AG04450 (cell line): ENCODE data around the gene SERTAD2. TPM values are rescaled to one million over a fixed set of nuclear protein-coding genes. Genes with fewer than 3 reads are reported as not detected.

Source experiments
- CTCF ChIA-PET: fragments of 300-600, 350-600 bp; formaldehyde crosslinking; extraction: SDS; loops from one replicate; lab custom pipeline; 2022; ENCODE audit warnings: antibody characterized with exemption, inconsistent platforms; lab: Charles Lee
- POLR2A ChIA-PET: fragments of 350-600 bp; formaldehyde crosslinking; extraction: SDS; loops from one replicate; lab custom pipeline; 2021; ENCODE audit warnings: antibody characterized with exemption, inconsistent platforms; lab: Yijun Ruan, JAX
- DNase-seq: peaks from one replicate; pipeline ENCODE4 v3.0.0-alpha.2; 2011; ENCODE audit warnings: low read depth, low spot score
- H3K27ac ChIP-seq: one replicate; pipeline ENCODE4 v1.5.1; 2012; ENCODE audit warnings: low read depth, low read length, control low read depth
- H3K27me3 ChIP-seq: one replicate; pipeline ENCODE4 v1.6.0; 2012; ENCODE audit warnings: low read length; ENCODE audit not compliant: control insufficient read depth, insufficient read depth
- H3K4me3 ChIP-seq: 2 replicates; pipeline ENCODE4 v1.5.1; 2011; ENCODE audit warnings: mild to moderate bottlenecking, low read depth, low read length, control low read depth
- H3K9me3 ChIP-seq: 2 replicates; pipeline ENCODE4 v1.5.1; 2012; ENCODE audit warnings: low read length; ENCODE audit not compliant: control insufficient read depth, insufficient read depth
- polyA plus RNA-seq: library from polyadenylated mRNA; depleted of rRNA; stranded (reverse); fragments of >200 nt; gene quantifications from 2 replicates; pipeline ENCODE4 v1.2.3, GENCODE V29; 2011
- TF ChIP-seq, protein P1 (sequence below): IDR thresholded peaks from 2 replicates; pipeline ENCODE4 v1.5.1; 2011; ENCODE audit warnings: low read depth, low read length, control low read depth, inconsistent platforms

Gene SERTAD2
- polyA plus RNA-seq, 1 experiment, result 10.1 TPM

DNA sequence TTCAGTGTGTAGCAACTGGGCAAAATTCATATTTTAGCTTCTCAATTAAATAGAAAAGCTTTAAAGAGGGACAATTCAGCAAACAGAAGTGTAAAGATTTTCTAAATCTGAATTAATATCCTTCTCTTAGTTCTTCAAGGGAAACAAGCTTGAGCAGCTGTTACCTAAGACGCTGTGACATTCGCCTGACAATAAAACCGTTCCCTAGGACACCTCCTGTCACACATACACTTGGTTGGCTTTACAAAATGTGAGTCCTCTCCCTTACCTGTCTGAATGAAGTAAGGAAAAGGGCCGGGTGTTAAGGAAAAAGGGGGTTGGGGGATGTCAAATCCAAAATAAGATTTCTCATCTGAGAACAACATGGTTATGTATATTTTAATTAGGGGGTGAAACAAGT lies 2.1 kb downstream of the SERTAD2 start:
- POLR2A ChIA-PET, result interaction anchor here (3.5 kb wide), 1 partner anchor 99 kb away, joined by 106 read pairs; no protein-coding TSS in a partner anchor
- CTCF ChIA-PET, result interaction anchor here (0.9 to 6.4 kb wide), 8 partner anchors 8 to 221 kb away, joined by 3 to 29 read pairs (median 5); no protein-coding TSS in a partner anchor
- TF ChIP-seq, protein P1, sequence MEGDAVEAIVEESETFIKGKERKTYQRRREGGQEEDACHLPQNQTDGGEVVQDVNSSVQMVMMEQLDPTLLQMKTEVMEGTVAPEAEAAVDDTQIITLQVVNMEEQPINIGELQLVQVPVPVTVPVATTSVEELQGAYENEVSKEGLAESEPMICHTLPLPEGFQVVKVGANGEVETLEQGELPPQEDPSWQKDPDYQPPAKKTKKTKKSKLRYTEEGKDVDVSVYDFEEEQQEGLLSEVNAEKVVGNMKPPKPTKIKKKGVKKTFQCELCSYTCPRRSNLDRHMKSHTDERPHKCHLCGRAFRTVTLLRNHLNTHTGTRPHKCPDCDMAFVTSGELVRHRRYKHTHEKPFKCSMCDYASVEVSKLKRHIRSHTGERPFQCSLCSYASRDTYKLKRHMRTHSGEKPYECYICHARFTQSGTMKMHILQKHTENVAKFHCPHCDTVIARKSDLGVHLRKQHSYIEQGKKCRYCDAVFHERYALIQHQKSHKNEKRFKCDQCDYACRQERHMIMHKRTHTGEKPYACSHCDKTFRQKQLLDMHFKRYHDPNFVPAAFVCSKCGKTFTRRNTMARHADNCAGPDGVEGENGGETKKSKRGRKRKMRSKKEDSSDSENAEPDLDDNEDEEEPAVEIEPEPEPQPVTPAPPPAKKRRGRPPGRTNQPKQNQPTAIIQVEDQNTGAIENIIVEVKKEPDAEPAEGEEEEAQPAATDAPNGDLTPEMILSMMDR, result no peak
- Histone ChIP-seq H3K27ac (no peak overlapping the region), H3K9me3 (no peaks in the 10 kb centered on the region; the same call in 1 of the 2 replicates), H3K4me3 (no peak overlapping the region), H3K27me3 (no peaks in the 10 kb centered on the region)
- DNase-seq, result no peak

DNA sequence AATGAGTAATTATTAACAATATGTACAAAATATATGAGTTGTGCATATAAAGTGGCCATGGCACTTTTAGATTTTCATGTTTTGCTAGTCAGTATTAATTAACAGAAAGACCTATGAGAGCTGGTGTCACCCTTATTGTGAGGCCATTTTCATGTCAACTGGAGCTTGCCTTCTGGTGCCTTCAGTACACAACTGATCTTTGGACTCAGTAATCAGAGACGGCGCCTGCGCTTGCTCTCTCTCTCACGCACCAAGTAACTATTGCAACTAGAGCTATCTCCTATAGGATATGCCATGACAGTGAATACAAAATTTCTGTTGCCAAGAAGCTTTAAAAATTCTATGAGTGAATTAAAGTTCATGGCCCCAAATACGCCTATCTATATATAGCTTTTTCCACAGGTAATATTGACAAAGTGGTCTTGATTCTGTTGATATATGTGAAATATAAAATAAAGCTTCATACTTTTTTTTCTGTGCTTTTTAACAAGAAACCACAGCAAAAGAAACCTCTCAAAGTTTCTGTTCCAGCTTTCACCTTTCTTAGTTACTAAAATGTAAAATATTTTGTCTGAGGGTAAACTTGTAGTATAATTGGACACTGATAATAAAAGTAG lies 2.9 kb downstream of the SERTAD2 start:
- DNase-seq, result no peak
- ChIA-PET POLR2A (no interaction called here), CTCF (interaction anchor here (0.5 to 6.4 kb wide), 8 partner anchors 9 to 222 kb away, joined by 3 to 29 read pairs (median 6); no protein-coding TSS in a partner anchor)
- no peak overlapping the region for H3K4me3 ChIP-seq
- H3K9me3 ChIP-seq, result no peaks in the 10 kb centered on the region; the same call in 1 of the 2 replicates
- H3K27me3 ChIP-seq, result no peaks in the 10 kb centered on the region
- TF ChIP-seq, protein P1, result no peak
- H3K27ac ChIP-seq, result no peak overlapping the region

DNA sequence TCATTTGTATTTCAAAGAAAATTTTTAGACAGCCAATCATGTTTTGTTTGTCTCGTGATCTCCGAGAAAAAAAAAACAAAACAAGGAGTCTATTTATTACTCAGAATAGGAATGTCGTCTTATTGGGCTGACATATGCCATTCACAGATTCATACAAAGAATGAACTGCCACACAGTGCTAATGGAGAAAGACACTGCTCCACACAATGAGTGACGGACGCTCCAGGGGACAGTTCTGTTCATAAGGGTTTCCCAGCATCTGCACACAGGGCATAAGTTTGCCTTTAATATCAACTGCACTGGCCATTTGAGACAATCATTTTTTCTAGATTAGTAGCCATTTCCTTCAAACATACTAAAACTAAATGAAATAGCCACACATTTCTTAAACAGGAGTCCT lies 3.4 kb downstream of the SERTAD2 start:
- ChIA-PET POLR2A (no interaction called here), CTCF (interaction anchor here (1.0 to 6.4 kb wide), 8 partner anchors 9 to 223 kb away, joined by 3 to 29 read pairs (median 6); no protein-coding TSS in a partner anchor)
- H3K27me3 ChIP-seq, result no peaks in the 10 kb centered on the region
- no peak for DNase-seq
- H3K27ac ChIP-seq, result no peak overlapping the region
- H3K4me3 ChIP-seq, result no peak overlapping the region
- no peaks in the 10 kb centered on the region; the same call in 1 of the 2 replicates for H3K9me3 ChIP-seq
- TF ChIP-seq, protein P1, result no peak

DNA sequence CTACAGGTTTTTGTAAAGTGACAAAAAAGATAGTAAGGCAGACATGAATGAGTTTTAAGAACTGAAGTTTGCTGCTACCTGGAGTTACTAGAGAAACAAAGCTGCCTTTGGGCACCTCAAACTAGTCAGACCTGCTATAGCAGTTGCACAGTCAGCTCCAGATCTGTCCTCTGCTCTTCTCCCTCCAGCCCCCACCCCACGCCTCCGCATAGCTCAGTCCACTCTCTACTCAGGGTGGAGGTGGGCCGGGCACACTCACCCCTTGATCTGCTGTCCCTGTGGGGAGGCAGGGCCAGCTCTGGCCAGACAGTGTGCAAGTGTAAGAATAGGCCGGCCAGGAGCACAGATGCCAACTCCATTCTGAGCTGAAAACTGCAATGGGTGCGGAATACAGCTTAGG lies 4.1 kb downstream of the SERTAD2 start:
- Histone ChIP-seq H3K27me3 (no peaks in the 10 kb centered on the region), H3K27ac (no peak overlapping the region), H3K9me3 (no peaks in the 10 kb centered on the region; the same call in 1 of the 2 replicates), H3K4me3 (no peak overlapping the region)
- TF ChIP-seq, protein P1, result no peak
- no peak for DNase-seq
- POLR2A ChIA-PET, result interaction anchor here (1.1 kb wide), 1 partner anchor 217 kb away, joined by 3 read pairs; no protein-coding TSS in a partner anchor
- CTCF ChIA-PET, result interaction anchor here (1.0 to 5.0 kb wide), 4 partner anchors 55 to 219 kb away, joined by 3 to 44 read pairs (median 6); no protein-coding TSS in a partner anchor

DNA sequence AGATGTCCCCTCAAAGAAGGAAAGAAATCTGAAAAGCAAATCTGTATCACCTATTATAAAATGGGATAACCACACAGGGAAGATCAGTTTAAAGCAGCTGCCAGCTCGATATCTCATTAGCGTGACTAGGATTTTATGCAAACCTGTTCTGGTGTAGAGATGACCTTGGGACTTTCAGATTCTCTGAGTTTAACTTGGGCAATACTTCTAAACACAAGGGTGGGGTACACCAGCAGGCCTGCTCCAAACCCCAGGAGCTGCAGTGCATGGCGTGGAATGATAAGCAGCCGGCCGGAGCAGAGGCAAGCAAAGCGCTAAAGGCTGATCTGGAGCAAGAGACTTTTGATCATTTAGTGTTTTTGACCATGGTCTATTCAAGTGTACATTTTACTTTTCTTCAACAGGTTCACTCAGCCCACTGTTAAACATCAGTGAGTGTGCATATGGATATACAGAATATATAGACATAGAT lies 4.7 kb downstream of the SERTAD2 start:
- CTCF ChIA-PET, result interaction anchor here (0.6 to 5.0 kb wide), 6 partner anchors 54 to 224 kb away, joined by 3 to 44 read pairs (median 4); no protein-coding TSS in a partner anchor
- TF ChIP-seq, protein P1, result no peak

More for the DNA sequence above, 4.7 kb downstream of the SERTAD2 start:
- H3K27ac ChIP-seq, result no peak overlapping the region
- POLR2A ChIA-PET, result interaction anchor here (1.1 kb wide), 1 partner anchor 218 kb away, joined by 3 read pairs; no protein-coding TSS in a partner anchor
- no peak for DNase-seq
- H3K4me3 ChIP-seq, result no peak overlapping the region
- no peaks in the 10 kb centered on the region for H3K27me3 ChIP-seq
- no peaks in the 10 kb centered on the region; the same call in 1 of the 2 replicates for H3K9me3 ChIP-seq
